Measurements from ENCODE around the gene CLTA.

The CLTA gene, protein sequence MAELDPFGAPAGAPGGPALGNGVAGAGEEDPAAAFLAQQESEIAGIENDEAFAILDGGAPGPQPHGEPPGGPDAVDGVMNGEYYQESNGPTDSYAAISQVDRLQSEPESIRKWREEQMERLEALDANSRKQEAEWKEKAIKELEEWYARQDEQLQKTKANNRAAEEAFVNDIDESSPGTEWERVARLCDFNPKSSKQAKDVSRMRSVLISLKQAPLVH
- total RNA-seq, result 26.7 to 30.8 (median 28.5) reads per million in 3 donors

GRCh38 chr9:36190388-36191289, at the start of gene CLTA:
Gene CLTA (plus strand): TSS chr9:36190921. CDS start chr9:36191057, 136 bp downstream.
- H3K9me3 ChIP-seq (ENCODE audit: control insufficient read depth, low read length), result no peaks in the 10 kb centered on the region
- H3K4me1 ChIP-seq (ENCODE audit: control insufficient read depth, insufficient read depth, low read length, poor library complexity, severe bottlenecking), result peaks cover 25% of the 10 kb centered on the region
- no peaks in the 10 kb centered on the region for H3K36me3 ChIP-seq (ENCODE audit: control insufficient read depth, insufficient read depth, low read length)
- H3K4me3 ChIP-seq (ENCODE audit: insufficient read depth, low read depth, low read length, poor library complexity, severe bottlenecking), result peak within 1 kb of the TSS; percentile 93
- peak within 1 kb of the TSS; percentile 88 for H3K27ac ChIP-seq (ENCODE audit: insufficient read depth, low read length, poor library complexity, severe bottlenecking)
- no peaks in the 10 kb centered on the region for H3K27me3 ChIP-seq (replicated peaks; ENCODE audit: control insufficient read depth, insufficient read depth, low read length, poor library complexity, severe bottlenecking)
- DNase-seq, result peak; percentile 89 to 96 (median 95)

GRCh38 chr9:36141288-36141687, 49.4 kb upstream of the CLTA start:
- no peak for DNase-seq
- no peaks in the 10 kb centered on the region for H3K27me3 ChIP-seq (replicated peaks; ENCODE audit: control insufficient read depth, insufficient read depth, low read length, poor library complexity, severe bottlenecking)
- H3K4me3 ChIP-seq (ENCODE audit: insufficient read depth, low read depth, low read length, poor library complexity, severe bottlenecking), result no peak overlapping the region
- H3K4me1 ChIP-seq (ENCODE audit: control insufficient read depth, insufficient read depth, low read length, poor library complexity, severe bottlenecking), result peaks cover 89% of the 10 kb centered on the region
- no peaks in the 10 kb centered on the region for H3K36me3 ChIP-seq (ENCODE audit: control insufficient read depth, insufficient read depth, low read length)
- no peaks in the 10 kb centered on the region for H3K9me3 ChIP-seq (ENCODE audit: control insufficient read depth, low read length)
- H3K27ac ChIP-seq (ENCODE audit: insufficient read depth, low read length, poor library complexity, severe bottlenecking), result peak overlapping the region; percentile 71

- peaks cover 93% of the 10 kb centered on the region for H3K4me1 ChIP-seq (ENCODE audit: control insufficient read depth, insufficient read depth, low read length, poor library complexity, severe bottlenecking)
These were observed 49.0 kb upstream of the CLTA start for GRCh38 chr9:36141761-36142160.

GRCh38 chr9:36142510-36143244, 48.0 kb upstream of the CLTA start:
- no peaks in the 10 kb centered on the region for H3K27me3 ChIP-seq (replicated peaks; ENCODE audit: control insufficient read depth, insufficient read depth, low read length, poor library complexity, severe bottlenecking)
- no peaks in the 10 kb centered on the region for H3K9me3 ChIP-seq (ENCODE audit: control insufficient read depth, low read length)
- peaks cover 94% of the 10 kb centered on the region for H3K4me1 ChIP-seq (ENCODE audit: control insufficient read depth, insufficient read depth, low read length, poor library complexity, severe bottlenecking)
- H3K27ac ChIP-seq (ENCODE audit: insufficient read depth, low read length, poor library complexity, severe bottlenecking), result peak overlapping the region; percentile 71
- no peaks in the 10 kb centered on the region for H3K36me3 ChIP-seq (ENCODE audit: control insufficient read depth, insufficient read depth, low read length)
- peak overlapping the region; percentile 54 for H3K4me3 ChIP-seq (ENCODE audit: insufficient read depth, low read depth, low read length, poor library complexity, severe bottlenecking)
- no peak for DNase-seq

More at GRCh38 chr9:36141761-36142160, 49.0 kb upstream of the CLTA start:
- Histone ChIP-seq H3K27me3 (replicated peaks; ENCODE audit: control insufficient read depth, insufficient read depth, low read length, poor library complexity, severe bottlenecking) (no peaks in the 10 kb centered on the region), H3K27ac (ENCODE audit: insufficient read depth, low read length, poor library complexity, severe bottlenecking) (peak overlapping the region; percentile 71), H3K4me3 (ENCODE audit: insufficient read depth, low read depth, low read length, poor library complexity, severe bottlenecking) (peak overlapping the region; percentile 54), H3K9me3 (ENCODE audit: control insufficient read depth, low read length) (no peaks in the 10 kb centered on the region), H3K36me3 (ENCODE audit: control insufficient read depth, insufficient read depth, low read length) (no peaks in the 10 kb centered on the region)
- no peak for DNase-seq

- H3K27ac ChIP-seq (ENCODE audit: insufficient read depth, low read length, poor library complexity, severe bottlenecking), result peak overlapping the region; percentile 71
- H3K4me1 ChIP-seq (ENCODE audit: control insufficient read depth, insufficient read depth, low read length, poor library complexity, severe bottlenecking), result peaks cover 94% of the 10 kb centered on the region
- no peaks in the 10 kb centered on the region for H3K36me3 ChIP-seq (ENCODE audit: control insufficient read depth, insufficient read depth, low read length)
- H3K9me3 ChIP-seq (ENCODE audit: control insufficient read depth, low read length), result no peaks in the 10 kb centered on the region
- peak overlapping the region; percentile 54 for H3K4me3 ChIP-seq (ENCODE audit: insufficient read depth, low read depth, low read length, poor library complexity, severe bottlenecking)
- DNase-seq, result no peak
- H3K27me3 ChIP-seq (replicated peaks; ENCODE audit: control insufficient read depth, insufficient read depth, low read length, poor library complexity, severe bottlenecking), result no peaks in the 10 kb centered on the region
These were observed 47.5 kb upstream of the CLTA start for GRCh38 chr9:36143245-36143641.

GRCh38 chr9:36144309-36145232, 46.1 kb upstream of the CLTA start:
- Histone ChIP-seq H3K27ac (ENCODE audit: insufficient read depth, low read length, poor library complexity, severe bottlenecking) (peak overlapping the region; percentile 71), H3K36me3 (ENCODE audit: control insufficient read depth, insufficient read depth, low read length) (no peaks in the 10 kb centered on the region), H3K4me1 (ENCODE audit: control insufficient read depth, insufficient read depth, low read length, poor library complexity, severe bottlenecking) (peaks cover 94% of the 10 kb centered on the region), H3K4me3 (ENCODE audit: insufficient read depth, low read depth, low read length, poor library complexity, severe bottlenecking) (peak overlapping the region; percentile 54), H3K9me3 (ENCODE audit: control insufficient read depth, low read length) (no peaks in the 10 kb centered on the region), H3K27me3 (replicated peaks; ENCODE audit: control insufficient read depth, insufficient read depth, low read length, poor library complexity, severe bottlenecking) (no peaks in the 10 kb centered on the region)
- DNase-seq, result no peak

GRCh38 chr9:36145970-36146369, 44.8 kb upstream of the CLTA start:
- no peaks in the 10 kb centered on the region for H3K27me3 ChIP-seq (replicated peaks; ENCODE audit: control insufficient read depth, insufficient read depth, low read length, poor library complexity, severe bottlenecking)
- H3K27ac ChIP-seq (ENCODE audit: insufficient read depth, low read length, poor library complexity, severe bottlenecking), result peak overlapping the region; percentile 2
- no peak for DNase-seq
- H3K36me3 ChIP-seq (ENCODE audit: control insufficient read depth, insufficient read depth, low read length), result no peaks in the 10 kb centered on the region
- no peak overlapping the region for H3K4me3 ChIP-seq (ENCODE audit: insufficient read depth, low read depth, low read length, poor library complexity, severe bottlenecking)
- peaks cover 90% of the 10 kb centered on the region for H3K4me1 ChIP-seq (ENCODE audit: control insufficient read depth, insufficient read depth, low read length, poor library complexity, severe bottlenecking)
- H3K9me3 ChIP-seq (ENCODE audit: control insufficient read depth, low read length), result no peaks in the 10 kb centered on the region

DNA sequence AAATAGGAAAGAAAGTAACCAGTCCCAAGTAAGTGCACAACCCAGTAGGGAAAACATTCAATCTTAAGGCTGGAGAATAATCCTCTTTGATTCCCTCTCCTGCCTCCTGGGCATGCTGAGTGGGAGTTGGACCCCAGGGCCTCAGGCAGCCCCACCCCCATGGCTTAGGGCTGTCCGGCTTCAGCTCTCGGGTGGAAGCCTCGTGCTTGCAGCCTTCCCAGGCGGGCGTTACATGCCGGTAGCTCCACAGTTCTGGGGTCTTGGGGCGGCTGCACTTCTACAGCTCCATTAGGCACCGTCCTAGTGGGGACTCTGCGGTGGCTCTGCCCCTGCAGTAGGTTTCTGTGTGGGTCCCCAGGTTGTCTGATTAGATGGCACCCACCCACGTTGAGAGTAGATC, 44.1 kb upstream of the CLTA start:
- Histone ChIP-seq H3K4me1 (ENCODE audit: control insufficient read depth, insufficient read depth, low read length, poor library complexity, severe bottlenecking) (peaks cover 90% of the 10 kb centered on the region), H3K36me3 (ENCODE audit: control insufficient read depth, insufficient read depth, low read length) (no peaks in the 10 kb centered on the region), H3K27ac (ENCODE audit: insufficient read depth, low read length, poor library complexity, severe bottlenecking) (no peak overlapping the region)

More for the DNA sequence above, 44.1 kb upstream of the CLTA start:
- H3K9me3 ChIP-seq (ENCODE audit: control insufficient read depth, low read length), result no peaks in the 10 kb centered on the region
- no peak for DNase-seq
- no peak overlapping the region for H3K4me3 ChIP-seq (ENCODE audit: insufficient read depth, low read depth, low read length, poor library complexity, severe bottlenecking)
- H3K27me3 ChIP-seq (replicated peaks; ENCODE audit: control insufficient read depth, insufficient read depth, low read length, poor library complexity, severe bottlenecking), result no peaks in the 10 kb centered on the region
